K562 (cell line): ENCODE measurements around the gene IGSF3. TPM values are rescaled to one million over a fixed set of nuclear protein-coding genes. Genes with fewer than 3 reads are reported as not detected.
A peak's percentile ranks its signal among the peaks of the same experiment; 100 is the strongest.

Source experiments
- ATAC-seq: fragments of 200-7000 bp; cut with Tn5 transposase; 3 replicates; pipeline ENCODE4 v1.9.1; 2020; ENCODE audit warnings: moderate library complexity
- BruUV-seq: library from RNA; stranded (reverse); fragments of 400-500 nt; replicated peaks from 2 replicates; lab custom pipeline; 2021; lab: Mats Ljungman, UMichigan
- CTCF ChIA-PET: fragments of 300-600 bp; formaldehyde crosslinking; extraction: SDS; loops from one replicate; lab custom pipeline; 2021; ENCODE audit warnings: low intra/inter-chr PET ratio; lab: Yijun Ruan, JAX
- POLR2A ChIA-PET: fragments of 300-600, 350-650 bp; sonication (Branson Sonifier 250); formaldehyde crosslinking; extraction: SDS; loops from one replicate; lab custom pipeline; 2021; ENCODE audit warnings: antibody characterized with exemption, inconsistent platforms; lab: Yijun Ruan, JAX
- DNase-seq, 4 experiments: peaks; one replicate each; pipeline versions ENCODE4 v3.0.0 to v3.0.0-alpha.2; 2011 to 2018; ENCODE audit warnings: low spot score in 3 of 4, mixed read lengths in 3 of 4; ENCODE audit errors: extremely low read depth in 1 of 4
- FAIRE-seq: peaks from 2 replicates; lab custom pipeline; 2011; peaks lifted over from hg19 to GRCh38; lab: Jason Lieb, UNC
- H2AFZ ChIP-seq: 2 replicates; pipeline ENCODE4 v1.6.0; 2011; ENCODE audit warnings: low read depth, low read length, control low read depth, inconsistent platforms
- H3K27ac ChIP-seq: fragments of 200-600 bp; 3 replicates; pipeline ENCODE4 v1.8.0; 2011; ENCODE audit warnings: low read depth, mild to moderate bottlenecking, control low read depth, inconsistent platforms, low read length, moderate library complexity, mixed read lengths; ENCODE audit errors: extremely low read depth
- H3K27me3 ChIP-seq, 2 experiments: fragments of 300-600 bp in 1 of 2; 2 replicates in 1 of 2; 3 replicates in 1 of 2; pipeline versions ENCODE4 v1.6.0 to v1.8.0; 2011; ENCODE audit warnings: inconsistent platforms in 2 of 2, low read length in 2 of 2, mild to moderate bottlenecking in 1 of 2, mixed read lengths in 1 of 2, moderate library complexity in 1 of 2; ENCODE audit not compliant: control insufficient read depth in 2 of 2, insufficient read depth in 2 of 2
- H3K36me3 ChIP-seq: fragments of 300-600 bp; 3 replicates; pipeline ENCODE4 v1.8.0; 2011; ENCODE audit warnings: mild to moderate bottlenecking, low read length, inconsistent platforms; ENCODE audit not compliant: control insufficient read depth, insufficient read depth
- H3K4me1 ChIP-seq, 2 experiments: fragments of 200-600 bp in 1 of 2; replicated peaks in 1 of 2; 2 replicates in 1 of 2; 3 replicates in 1 of 2; pipeline versions ENCODE4 v1.5.1 to v1.8.0; 2011; ENCODE audit warnings: inconsistent platforms in 2 of 2, low read length in 2 of 2, mild to moderate bottlenecking in 1 of 2, mixed read lengths in 1 of 2, moderate library complexity in 1 of 2; ENCODE audit not compliant: control insufficient read depth in 2 of 2, insufficient read depth in 2 of 2
- H3K4me2 ChIP-seq: 2 replicates; pipeline ENCODE4 v1.6.1; 2011; ENCODE audit warnings: low read length, control low read depth, inconsistent platforms, mixed read lengths; ENCODE audit not compliant: insufficient read depth
- H3K4me3 ChIP-seq: fragments of 200-600 bp; sonication (generic), shearing (Covaris generic); 2 replicates; pipeline ENCODE4 v1.5.1; 2016; ENCODE audit warnings: control low read depth, inconsistent platforms
- H3K79me2 ChIP-seq: fragments of 200-600 bp; 3 replicates; pipeline ENCODE4 v1.8.0; 2011; ENCODE audit warnings: low read length, inconsistent platforms; ENCODE audit not compliant: control insufficient read depth, insufficient read depth
- H3K9ac ChIP-seq, 2 experiments: 2 replicates each; pipeline versions ENCODE4 v1.6.0 to v1.6.1; 2011; ENCODE audit warnings: low read depth in 2 of 2, low read length in 2 of 2, control low read depth in 1 of 2, inconsistent platforms in 1 of 2, mild to moderate bottlenecking in 1 of 2, mixed read lengths in 1 of 2; ENCODE audit not compliant: insufficient read depth in 1 of 2
- H3K9me1 ChIP-seq: one replicate; pipeline ENCODE4 v1.6.0; 2011; ENCODE audit warnings: inconsistent platforms, mild to moderate bottlenecking, low read length, moderate library complexity; ENCODE audit not compliant: control insufficient read depth, insufficient read depth
- H3K9me3 ChIP-seq: replicated peaks from 2 replicates; pipeline ENCODE4 v1.5.1; 2011; ENCODE audit warnings: low read depth, low read length, inconsistent platforms; ENCODE audit not compliant: control insufficient read depth, insufficient read depth
- H4K20me1 ChIP-seq: replicated peaks from 2 replicates; pipeline ENCODE4 v1.6.1; 2011; ENCODE audit warnings: low read length, inconsistent platforms, mixed read lengths; ENCODE audit not compliant: control insufficient read depth, insufficient read depth
- BCL6 ChIP-seq: fragments of 250-450 bp; sonication (Bioruptor Pico); IDR thresholded peaks from 2 replicates; pipeline ENCODE4 v1.4.0; 2020
- EHMT2 ChIP-seq: fragments of 450-650 bp; IDR thresholded peaks from 2 replicates; pipeline ENCODE4 v1.6.1; 2018; ENCODE audit warnings: antibody characterized with exemption
- GABPA ChIP-seq: fragments of 200-800 bp; sonication (Bioruptor generic); conservative IDR thresholded peaks from 2 replicates; pipeline ENCODE4 v1.6.1; 2016; ENCODE audit warnings: low read depth, missing genetic modification characterization, missing compliant biosample characterization
- HSF4 ChIP-seq: fragments of 250-450 bp; sonication (Bioruptor Pico); IDR thresholded peaks from 2 replicates; pipeline ENCODE4 v2.1.2; 2022; ENCODE audit warnings: mild to moderate bottlenecking, moderate library complexity, borderline replicate concordance
- JUNB ChIP-seq: fragments of 450-650 bp; formaldehyde crosslinking; conservative IDR thresholded peaks from 2 replicates; pipeline ENCODE4 v1.4.0; 2020; ENCODE audit warnings: mild to moderate bottlenecking
- MCM5 ChIP-seq: fragments of 450-650 bp; IDR thresholded peaks from 2 replicates; pipeline ENCODE4 v1.6.1; 2016; ENCODE audit warnings: low read depth
- MYNN ChIP-seq, 2 experiments: sonication (generic); formaldehyde crosslinking in 1 of 2; IDR thresholded peaks; 2 replicates each; pipeline versions ENCODE4 v1.5.0 to v1.6.1; 2016 to 2020; ENCODE audit warnings: antibody characterized with exemption in 1 of 2, missing genetic modification reagents in 1 of 2
- NR4A1 ChIP-seq, 2 experiments: fragments of 250-450 bp in 1 of 2; fragments of 450-650 bp in 1 of 2; sonication (Bioruptor Pico) in 1 of 2; IDR thresholded peaks; 2 replicates each; pipeline versions ENCODE4 v1.4.0 to v1.6.1; 2016 to 2020; ENCODE audit warnings: mild to moderate bottlenecking in 2 of 2, missing compliant biosample characterization in 1 of 2, missing genetic modification characterization in 1 of 2, moderate library complexity in 1 of 2
- RAD51 ChIP-seq: fragments of 450-650 bp; IDR thresholded peaks from 2 replicates; pipeline ENCODE4 v1.7.1; 2016; ENCODE audit warnings: low read depth, mild to moderate bottlenecking, borderline replicate concordance
- RBM15 ChIP-seq: fragments of 200-400 bp; formaldehyde crosslinking; IDR thresholded peaks from 2 replicates; pipeline ENCODE4 v1.6.1; 2018; ENCODE audit warnings: mild to moderate bottlenecking, low read length, moderate library complexity; ENCODE audit not compliant: insufficient read depth
- RBM25 ChIP-seq: fragments of 200-400 bp; formaldehyde crosslinking; IDR thresholded peaks from 2 replicates; pipeline ENCODE4 v1.6.1; 2018; ENCODE audit warnings: low read length, low read depth, moderate library complexity; ENCODE audit not compliant: severe bottlenecking
- TCFL5 ChIP-seq: fragments of 250-450 bp; sonication (Bioruptor Pico); conservative IDR thresholded peaks from 2 replicates; pipeline ENCODE4 v1.6.1; 2021; ENCODE audit warnings: mild to moderate bottlenecking, moderate library complexity, matching md5 sums
- USF2 ChIP-seq: sonication (generic); formaldehyde crosslinking; IDR thresholded peaks from 2 replicates; pipeline ENCODE4 v1.5.0; 2020; ENCODE audit warnings: missing genetic modification reagents
- ZNF140 ChIP-seq: fragments of 250-450 bp; sonication (Bioruptor Pico); IDR thresholded peaks from 2 replicates; pipeline ENCODE4 v1.8.0; 2021; ENCODE audit warnings: moderate library complexity, mild to moderate bottlenecking, inconsistent platforms
- ZNF766 ChIP-seq: fragments of 200-800 bp; sonication (Bioruptor generic); conservative IDR thresholded peaks from 2 replicates; pipeline ENCODE4 v1.6.1; 2016; ENCODE audit warnings: missing genetic modification characterization, missing compliant biosample characterization
- WGBS: fragments of 100-300 bp; shearing (Covaris generic); methylation state at CpG from one replicate; pipeline ENCODE4 v1.1.6; 2016; ENCODE audit warnings: low coverage, mixed read lengths; ENCODE audit not compliant: insufficient coverage; ENCODE audit errors: missing lambda C conversion rate; 5-methylcytosine and 5-hydroxymethylcytosine counted together
- in situ Hi-C: fragments of 300-500 bp; cut with MboI; formaldehyde crosslinking; loops from 4 replicates; pipeline ENCODE4 v1.15.0; 2018; ENCODE audit warnings: inconsistent platforms, mixed read lengths
- intact Hi-C: fragments of 100-400 bp; cut with micrococcal nuclease; formaldehyde crosslinking; loops from 2 replicates; pipeline ENCODE4 v1.14.2; 2022
- polyA plus RNA-seq, 8 experiments: library from polyadenylated mRNA; depleted of rRNA in 4 of 8; stranded (reverse) in 5 of 8; unstranded in 3 of 8; fragments of >200 nt; fragmentation: Nextera tagmentation in 2 of 8; fragmentation: Illumina TruSeq in 1 of 8; extraction: Ambion mirVana in 2 of 8; extraction: Trizol in 1 of 8; gene quantifications; 2 replicates each; pipeline versions ENCODE4 v1.2.1 to v1.2.3, GENCODE V29; 2011 to 2014; ENCODE audit warnings: inconsistent platforms in 1 of 8, missing spikeins in 1 of 8
- total RNA-seq, 7 experiments: library from RNA; depleted of rRNA in 6 of 7; stranded (reverse); fragments of >200 nt in 6 of 7; fragmentation: Illumina TruSeq in 2 of 7; extraction: Trizol in 2 of 7; gene quantifications; 2 replicates each; pipeline versions ENCODE4 v1.2.1 to v1.2.3, GENCODE V29; 2011 to 2021; ENCODE audit warnings: low replicate concordance in 1 of 7
- TF ChIP-seq, protein P1 (sequence below): sonication (generic); formaldehyde crosslinking; IDR thresholded peaks from 2 replicates; pipeline ENCODE4 v1.9.0; 2022; ENCODE audit warnings: mild to moderate bottlenecking, missing genetic modification reagents
- TF ChIP-seq, protein P2 (sequence below), 2 experiments: fragments of 450-650 bp; IDR thresholded peaks; 2 replicates each; pipeline ENCODE4 v1.6.1; 2018; ENCODE audit warnings: mild to moderate bottlenecking in 2 of 2, low read depth in 1 of 2; ENCODE audit not compliant: partially characterized antibody in 2 of 2

The IGSF3 gene
- total and polyA plus RNA-seq, 9 of the 15 experiments (the other 6 are each of a cell fraction or from before 2014, with no cell fraction given): 1.1 to 15.0 (median 8.3) TPM

- H3K36me3 ChIP-seq: no peaks in the 10 kb centered on the region
- no peaks in the 10 kb centered on the region for H3K9me3 ChIP-seq
- no peaks in the 10 kb centered on the region for H3K9me1 ChIP-seq
- H3K4me3 ChIP-seq: no peak overlapping the region
- no peaks in the 10 kb centered on the region for H3K27me3 ChIP-seq
- no peak for TF ChIP-seq JUNB (CRISPR knock-in tag)
- TF ChIP-seq, protein P1, sequence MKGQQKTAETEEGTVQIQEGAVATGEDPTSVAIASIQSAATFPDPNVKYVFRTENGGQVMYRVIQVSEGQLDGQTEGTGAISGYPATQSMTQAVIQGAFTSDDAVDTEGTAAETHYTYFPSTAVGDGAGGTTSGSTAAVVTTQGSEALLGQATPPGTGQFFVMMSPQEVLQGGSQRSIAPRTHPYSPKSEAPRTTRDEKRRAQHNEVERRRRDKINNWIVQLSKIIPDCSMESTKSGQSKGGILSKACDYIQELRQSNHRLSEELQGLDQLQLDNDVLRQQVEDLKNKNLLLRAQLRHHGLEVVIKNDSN: peak; percentile 50; the same call in 1 of the 2 replicates
- TF ChIP-seq USF2 (CRISPR knock-in tag): peak; percentile 76
- TF ChIP-seq HSF4 (CRISPR knock-in tag): 0 out of 2 replicates have a peak, but pooled peaks have one; percentile 2
- TF ChIP-seq BCL6 (CRISPR knock-in tag): no peak
- TF ChIP-seq, protein P2, sequence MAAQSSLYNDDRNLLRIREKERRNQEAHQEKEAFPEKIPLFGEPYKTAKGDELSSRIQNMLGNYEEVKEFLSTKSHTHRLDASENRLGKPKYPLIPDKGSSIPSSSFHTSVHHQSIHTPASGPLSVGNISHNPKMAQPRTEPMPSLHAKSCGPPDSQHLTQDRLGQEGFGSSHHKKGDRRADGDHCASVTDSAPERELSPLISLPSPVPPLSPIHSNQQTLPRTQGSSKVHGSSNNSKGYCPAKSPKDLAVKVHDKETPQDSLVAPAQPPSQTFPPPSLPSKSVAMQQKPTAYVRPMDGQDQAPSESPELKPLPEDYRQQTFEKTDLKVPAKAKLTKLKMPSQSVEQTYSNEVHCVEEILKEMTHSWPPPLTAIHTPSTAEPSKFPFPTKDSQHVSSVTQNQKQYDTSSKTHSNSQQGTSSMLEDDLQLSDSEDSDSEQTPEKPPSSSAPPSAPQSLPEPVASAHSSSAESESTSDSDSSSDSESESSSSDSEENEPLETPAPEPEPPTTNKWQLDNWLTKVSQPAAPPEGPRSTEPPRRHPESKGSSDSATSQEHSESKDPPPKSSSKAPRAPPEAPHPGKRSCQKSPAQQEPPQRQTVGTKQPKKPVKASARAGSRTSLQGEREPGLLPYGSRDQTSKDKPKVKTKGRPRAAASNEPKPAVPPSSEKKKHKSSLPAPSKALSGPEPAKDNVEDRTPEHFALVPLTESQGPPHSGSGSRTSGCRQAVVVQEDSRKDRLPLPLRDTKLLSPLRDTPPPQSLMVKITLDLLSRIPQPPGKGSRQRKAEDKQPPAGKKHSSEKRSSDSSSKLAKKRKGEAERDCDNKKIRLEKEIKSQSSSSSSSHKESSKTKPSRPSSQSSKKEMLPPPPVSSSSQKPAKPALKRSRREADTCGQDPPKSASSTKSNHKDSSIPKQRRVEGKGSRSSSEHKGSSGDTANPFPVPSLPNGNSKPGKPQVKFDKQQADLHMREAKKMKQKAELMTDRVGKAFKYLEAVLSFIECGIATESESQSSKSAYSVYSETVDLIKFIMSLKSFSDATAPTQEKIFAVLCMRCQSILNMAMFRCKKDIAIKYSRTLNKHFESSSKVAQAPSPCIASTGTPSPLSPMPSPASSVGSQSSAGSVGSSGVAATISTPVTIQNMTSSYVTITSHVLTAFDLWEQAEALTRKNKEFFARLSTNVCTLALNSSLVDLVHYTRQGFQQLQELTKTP (IDR thresholded peaks at IDR 0.05; ENCODE audit: low read depth in 1 of 2, partially characterized antibody in 2 of 2): no peak
- no peak for TF ChIP-seq GABPA (tag)
- TF ChIP-seq MYNN (IDR thresholded peaks at IDR 0.05): no peak
- TF ChIP-seq MYNN (CRISPR knock-in tag; IDR thresholded peaks at IDR 0.05): no peak
- TF ChIP-seq NR4A1 (CRISPR knock-in tag; IDR thresholded peaks at IDR 0.05): no peak
- 0 out of 2 replicates have a peak, but pooled peaks have one; percentile 17 for TF ChIP-seq NR4A1 (tag; IDR thresholded peaks at IDR 0.05)
- TF ChIP-seq EHMT2: 0 out of 2 replicates have a peak, but pooled peaks have one; percentile 9
- TF ChIP-seq MCM5: no peak
- TF ChIP-seq RBM15: no peak
- 0 out of 2 replicates have a peak, but pooled peaks have one; percentile 31 for TF ChIP-seq ZNF766 (CRISPR knock-in tag)
- TF ChIP-seq ZNF140 (CRISPR knock-in tag): no peak
- peak; percentile 17 for TF ChIP-seq RBM25
- no peak for TF ChIP-seq TCFL5 (CRISPR knock-in tag)
- TF ChIP-seq RAD51: peak; percentile 67
- TF ChIP-seq, all 486 proteins: peak for 8
- ChIA-PET CTCF (no interaction called here), POLR2A (interaction anchor here (0.6 to 0.7 kb wide), 2 partner anchors 10 to 191 kb away, joined by 3 to 5 read pairs; no protein-coding TSS in a partner anchor)
- Histone ChIP-seq H3K79me2 (no peaks in the 10 kb centered on the region), H3K9ac (no peak overlapping the region), H2AFZ (peak overlapping the region; percentile 45), H3K4me2 (no peak overlapping the region), H3K27ac (no peak overlapping the region), H3K4me1 (peaks cover 16 to 24% of the 10 kb centered on the region in 2 experiments; a peak in 4 of 5 replicates), H4K20me1 (no peaks in the 10 kb centered on the region)
- peak in 3 of 4 experiments; percentile 66 to 67 (median 67) for DNase-seq
- WGBS: 52% methylated on average over 2 of the region's 2 CpGs
- in situ Hi-C loops (no loop called here), intact Hi-C loops (no loop called here)
- BruUV-seq: no TSS peak
- FAIRE-seq: no peak
- peak; percentile 35 for ATAC-seq
Observed at GRCh38 chr1:116698244-116698595, 30.7 kb upstream of the IGSF3 start.
